ENCODE measurements around the gene CDK18.
"Not testable (repeated sequence)": the region's sequence is repeated elsewhere in the genome, so short reads cannot be mapped to it uniquely, and the experiment has no call there.

CDK18 gene

GRCh38 chr1:205504311-205505075 is at the start of gene CDK18:
Gene CDK18 (plus strand): TSS chr1:205504669. CDS start chr1:205523168, 18,499 bp downstream.
- DNase-seq (ENCODE audit: low read depth in 3 of 3): peak in 2 of 3 experiments; percentile 23 to 32

DNA sequence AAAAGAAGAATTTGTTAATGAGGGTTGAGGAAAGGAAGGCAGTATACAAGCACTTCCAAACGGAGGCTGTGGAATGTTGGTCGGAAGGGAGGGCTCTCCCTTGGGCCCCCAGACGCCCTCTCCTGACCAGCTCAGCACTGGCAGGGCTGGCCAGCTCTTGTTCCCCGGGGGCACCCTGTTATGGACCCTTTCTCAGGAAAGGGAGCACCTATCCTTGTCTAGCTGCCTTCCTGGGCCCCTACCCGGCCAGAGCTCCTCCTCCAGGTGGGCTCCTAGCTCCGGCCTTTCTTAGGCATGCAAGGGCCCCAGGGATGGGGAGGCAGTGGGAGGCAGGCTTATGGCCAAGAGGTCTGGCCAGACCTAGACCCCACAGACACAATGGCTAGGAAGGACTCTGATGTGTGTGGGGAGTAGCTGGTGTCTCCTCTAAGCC is 49.5 kb upstream of the CDK18 start:
- no peak for DNase-seq (ENCODE audit: low read depth in 3 of 3)

DNA sequence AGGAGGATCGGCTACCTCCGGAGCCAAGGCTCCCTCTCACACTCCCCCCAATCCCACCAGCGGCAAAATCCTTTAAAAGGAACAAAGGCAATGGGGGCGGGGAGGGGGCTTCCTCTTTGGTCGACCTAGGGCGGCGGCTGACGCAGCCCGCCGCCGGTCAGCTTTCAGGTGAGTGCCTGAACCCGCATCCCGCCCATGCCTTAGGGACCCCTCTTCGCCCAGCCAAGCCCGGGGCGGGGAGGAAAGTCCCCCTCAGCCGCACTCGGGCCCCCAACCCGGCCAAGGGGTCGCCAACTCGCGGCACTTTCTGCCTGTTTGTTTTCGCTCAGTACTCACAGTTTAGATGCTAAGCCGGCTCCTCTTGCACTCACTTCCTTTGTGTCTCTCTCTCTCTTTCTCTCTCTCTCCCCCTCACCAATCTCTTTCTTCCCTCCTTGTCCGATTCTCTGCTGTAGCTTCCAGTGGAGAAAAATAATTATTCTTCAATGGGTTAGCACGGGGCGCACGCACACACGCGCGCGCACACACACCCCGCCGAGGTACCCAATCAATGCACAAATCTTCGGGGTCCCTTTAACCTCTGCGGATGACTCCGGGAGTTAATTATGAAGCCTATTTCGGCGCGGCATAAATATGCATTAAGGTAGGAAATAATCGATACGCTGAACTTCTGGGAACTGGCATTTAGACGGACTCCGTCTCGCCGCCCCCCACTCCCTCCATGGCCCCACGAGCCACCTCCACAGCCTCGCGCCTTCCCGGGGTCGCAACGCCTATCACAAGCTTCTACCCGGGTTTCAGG is 48.7 kb upstream of the CDK18 start, which contains the start of gene BLACAT1:
Gene BLACAT1, minus strand, starts transcription at position 465 of the 802 bp plus-strand sequence.
- no peak for DNase-seq (ENCODE audit: low read depth in 3 of 3)

- no peak for DNase-seq (ENCODE audit: low read depth in 3 of 3)
These were observed 48.0 kb upstream of the CDK18 start for GRCh38 chr1:205456383-205456867.

GRCh38 chr1:205456868-205457745 is 47.4 kb upstream of the CDK18 start:
- DNase-seq (ENCODE audit: low read depth in 3 of 3): no peak

- no peak for DNase-seq (ENCODE audit: low read depth in 3 of 3)
These were observed 45.5 kb upstream of the CDK18 start for GRCh38 chr1:205458777-205459566.

- DNase-seq (ENCODE audit: low read depth in 3 of 3): no peak
These were observed 39.1 kb upstream of the CDK18 start for GRCh38 chr1:205465392-205465791.

DNA sequence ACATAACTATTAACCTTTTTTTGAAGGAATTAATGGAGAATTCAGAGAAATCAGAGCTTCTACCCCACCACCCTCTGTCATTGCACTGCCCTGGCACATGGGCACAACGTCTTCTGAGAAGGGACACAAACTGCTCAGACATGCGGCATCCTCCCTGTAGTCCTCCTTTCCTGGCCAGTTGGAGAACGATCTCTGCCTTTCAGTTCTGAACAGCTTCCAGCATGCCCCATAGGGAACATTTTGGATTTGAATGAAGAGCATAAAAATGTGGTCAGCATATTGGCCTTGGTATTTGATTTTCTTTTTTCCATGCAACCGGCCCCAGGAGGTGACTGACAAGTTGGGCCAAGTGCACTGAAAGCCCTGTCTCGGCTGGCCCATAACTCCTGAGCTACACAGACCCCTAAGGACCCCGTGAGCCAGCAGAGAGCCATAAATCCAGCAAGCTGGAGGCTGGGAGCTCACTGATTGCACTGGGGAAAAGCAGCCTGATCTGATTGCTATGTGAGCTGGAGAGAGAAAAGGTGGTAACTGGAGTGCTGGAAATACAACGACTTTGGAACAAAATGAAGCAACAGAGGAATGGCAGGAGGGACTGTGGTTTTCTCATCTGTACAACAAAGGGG is 37.8 kb upstream of the CDK18 start:
- DNase-seq (ENCODE audit: low read depth in 3 of 3): no peak

GRCh38 chr1:205470131-205470530 is 34.3 kb upstream of the CDK18 start:
- no peak for DNase-seq (ENCODE audit: low read depth in 3 of 3)

DNA sequence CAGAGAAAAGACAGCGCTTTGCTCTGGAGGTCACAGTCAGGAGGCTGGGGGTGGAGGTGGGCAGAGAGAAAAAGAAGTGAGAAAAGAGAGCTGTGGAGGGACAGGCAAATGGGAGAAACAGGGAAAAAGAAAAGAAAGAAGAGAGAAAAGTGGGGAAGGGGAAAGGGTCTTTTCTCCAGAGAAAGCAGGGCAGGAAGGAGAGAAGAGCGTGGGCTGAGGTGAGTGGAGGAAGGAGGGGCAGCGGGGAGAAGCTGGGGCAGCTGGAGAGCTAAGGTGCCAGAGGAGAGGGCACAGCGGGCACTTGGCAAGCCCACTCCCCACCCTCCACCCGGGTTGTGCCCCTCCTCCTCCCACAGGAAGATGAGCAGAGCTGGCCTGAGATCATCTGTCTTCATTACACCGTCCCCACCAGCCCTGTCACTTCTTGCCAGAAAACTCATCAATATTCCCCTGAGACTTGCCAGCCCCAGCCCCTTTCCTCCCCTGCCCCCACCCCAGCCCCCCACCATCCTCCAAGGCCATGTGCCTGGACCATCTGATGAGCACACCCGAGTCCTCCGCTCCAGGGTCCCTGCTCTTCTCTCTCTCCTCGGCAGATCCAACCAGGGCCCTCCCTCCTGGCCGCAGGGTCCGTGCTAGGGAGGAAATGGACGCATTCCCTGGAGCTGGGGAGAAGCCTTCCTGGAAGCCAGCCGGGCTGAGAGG is 31.6 kb upstream of the CDK18 start:
- DNase-seq (ENCODE audit: low read depth in 3 of 3): no peak

- no peak for DNase-seq (ENCODE audit: low read depth in 3 of 3)
These were observed 31.0 kb upstream of the CDK18 start for GRCh38 chr1:205473475-205473874.

DNA sequence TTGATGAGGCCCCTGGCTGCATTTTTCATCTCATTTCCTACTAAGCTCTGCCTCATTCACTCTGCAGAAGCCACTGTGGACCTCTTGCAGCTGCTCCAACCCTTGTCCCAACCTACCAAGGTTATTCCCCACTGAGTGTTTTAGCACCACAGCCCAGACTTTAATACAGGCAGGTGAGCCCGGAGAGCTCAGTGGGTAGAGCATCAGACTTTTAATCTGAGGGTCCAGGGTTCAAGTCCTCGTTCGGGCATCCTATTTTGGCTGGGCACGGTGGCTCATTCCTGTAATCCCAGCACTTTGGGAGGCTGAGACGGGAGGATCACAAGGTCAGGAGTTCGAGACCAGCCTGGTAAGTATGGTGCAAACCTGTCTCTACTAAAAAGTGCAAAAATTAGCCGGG is 30.5 kb upstream of the CDK18 start:
- no peak for DNase-seq (ENCODE audit: low read depth in 3 of 3)

- no peak for DNase-seq (ENCODE audit: low read depth in 3 of 3)
These were observed 29.9 kb upstream of the CDK18 start for GRCh38 chr1:205474571-205474970.

DNA sequence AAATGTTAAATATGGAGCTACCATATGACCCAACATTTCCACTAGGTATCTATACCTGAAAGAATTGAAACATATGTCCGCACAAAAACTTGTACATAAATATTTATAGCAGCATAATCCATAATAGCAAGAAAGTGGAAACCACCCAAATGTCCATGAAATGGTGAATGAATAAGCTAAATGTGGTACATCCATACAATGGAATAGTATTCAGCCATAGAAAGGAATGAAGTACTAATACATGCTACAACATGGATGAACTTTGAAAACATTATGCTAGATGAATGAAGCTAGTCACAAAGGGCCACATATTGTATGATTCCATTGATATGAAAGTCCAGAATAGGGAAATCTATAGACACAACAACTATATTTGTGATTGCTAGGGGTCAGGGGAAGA is 28.6 kb upstream of the CDK18 start:
- DNase-seq (ENCODE audit: low read depth in 3 of 3): no peak

DNA sequence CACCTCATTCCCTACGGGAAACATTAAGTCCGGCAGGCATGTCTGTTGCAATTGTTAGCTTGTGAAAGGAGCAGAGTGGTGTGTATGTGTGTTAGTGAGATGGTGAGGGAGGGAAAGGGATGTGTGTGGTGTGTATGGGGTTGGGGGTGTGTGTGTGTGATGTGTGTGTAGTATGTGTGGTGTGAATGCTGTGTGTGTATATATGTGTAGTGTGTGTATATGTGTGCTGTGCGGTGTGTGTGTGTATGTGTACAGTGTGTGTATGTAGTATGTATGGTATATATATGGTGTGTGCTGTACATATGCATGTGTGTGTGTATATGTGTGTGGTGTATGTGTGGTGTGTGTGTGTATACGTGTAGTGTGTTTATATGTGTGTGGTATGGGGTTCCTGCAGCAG is 27.8 kb upstream of the CDK18 start:
- no peak for DNase-seq (ENCODE audit: low read depth in 3 of 3)

DNA sequence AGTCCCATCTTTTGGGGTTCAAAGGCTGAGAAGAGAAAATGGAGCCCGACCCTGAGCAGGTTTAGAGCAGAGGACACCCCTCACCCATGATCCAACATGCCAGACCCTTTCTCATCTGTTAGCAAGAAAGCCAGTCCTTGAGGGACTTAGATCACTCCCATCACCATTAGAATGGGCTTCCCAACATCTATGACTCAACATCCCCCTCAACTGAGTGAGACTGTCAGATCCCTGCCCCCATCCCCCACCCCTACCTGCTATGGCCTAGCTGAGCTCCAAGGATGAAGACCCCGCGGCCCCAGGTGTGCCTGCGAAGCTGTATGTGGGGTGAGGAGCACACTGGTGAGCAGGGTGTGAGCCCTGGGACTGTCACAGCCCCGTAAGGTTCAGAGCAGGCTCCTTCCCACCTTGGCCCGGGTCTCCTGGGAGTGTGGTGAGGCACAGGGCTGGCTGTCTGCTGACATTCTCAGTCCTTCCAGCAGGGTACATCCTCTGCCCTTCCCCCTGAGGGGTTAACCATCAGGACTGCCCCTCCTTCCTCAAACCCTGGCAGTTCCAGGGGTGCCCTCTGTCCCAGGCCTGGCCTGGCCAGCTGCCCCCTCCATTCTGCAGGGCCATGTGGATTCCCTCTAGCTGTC is 27.2 kb upstream of the CDK18 start:
- no peak for DNase-seq (ENCODE audit: low read depth in 3 of 3)

GRCh38 chr1:205477759-205478247 is 26.7 kb upstream of the CDK18 start:
- no peak for DNase-seq (ENCODE audit: low read depth in 3 of 3)

GRCh38 chr1:205478985-205479384 is 25.5 kb upstream of the CDK18 start:
- not testable (repeated sequence) for DNase-seq (ENCODE audit: low read depth in 3 of 3)

- DNase-seq (ENCODE audit: low read depth in 3 of 3): peak in 1 of 3 experiments; percentile 13
These were observed 24.0 kb upstream of the CDK18 start for GRCh38 chr1:205480349-205480985.

Measured in stimulated activated CD4-positive, alpha-beta T cell treated with anti-CD3 and anti-CD28 coated beads, TNF-alpha, amount 100 ng/mL, for 4 hours (primary cell).